ENCODE measurements around the gene MAOB.

Gene MAOB

DNA sequence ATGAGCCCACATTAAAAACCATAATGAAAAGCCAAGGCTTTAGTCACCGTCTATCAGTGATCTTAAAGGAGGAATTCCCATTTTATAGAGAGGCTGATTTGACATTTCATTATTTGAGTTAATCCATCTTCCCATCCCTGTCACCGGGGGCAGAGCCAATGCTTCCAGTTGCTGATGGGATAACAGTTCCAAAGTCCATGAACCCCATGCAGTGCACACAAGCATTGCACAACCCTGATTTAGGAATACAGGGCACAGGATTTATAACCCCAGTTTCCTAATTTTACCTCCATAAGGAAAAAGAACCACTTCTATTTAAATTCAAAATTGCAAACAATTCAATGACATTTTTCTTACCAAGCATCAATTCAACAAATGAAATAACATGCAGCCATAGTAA is 36.5 kb downstream of the MAOB start:
- no peak overlapping the region for H3K27ac ChIP-seq (replicated peaks)
- DNase-seq (ENCODE audit: low read depth in 1 of 2, low spot score in 1 of 2) = no peak
- no peaks in the 10 kb centered on the region for H3K27me3 ChIP-seq (ENCODE audit: insufficient read depth, poor library complexity, severe bottlenecking)
- no peak overlapping the region for H3K4me3 ChIP-seq (replicated peaks; ENCODE audit: insufficient read depth, low read length)
- no peak for TF ChIP-seq GABPA (IDR thresholded peaks at IDR 0.05; ENCODE audit: low read depth)
- TF ChIP-seq SPI1 (IDR thresholded peaks at IDR 0.05; ENCODE audit: borderline replicate concordance, low read depth) = no peak
- TF ChIP-seq POLR2AphosphoS5 (IDR thresholded peaks at IDR 0.05; ENCODE audit: low read depth) = no peak
- TF ChIP-seq, protein P1, sequence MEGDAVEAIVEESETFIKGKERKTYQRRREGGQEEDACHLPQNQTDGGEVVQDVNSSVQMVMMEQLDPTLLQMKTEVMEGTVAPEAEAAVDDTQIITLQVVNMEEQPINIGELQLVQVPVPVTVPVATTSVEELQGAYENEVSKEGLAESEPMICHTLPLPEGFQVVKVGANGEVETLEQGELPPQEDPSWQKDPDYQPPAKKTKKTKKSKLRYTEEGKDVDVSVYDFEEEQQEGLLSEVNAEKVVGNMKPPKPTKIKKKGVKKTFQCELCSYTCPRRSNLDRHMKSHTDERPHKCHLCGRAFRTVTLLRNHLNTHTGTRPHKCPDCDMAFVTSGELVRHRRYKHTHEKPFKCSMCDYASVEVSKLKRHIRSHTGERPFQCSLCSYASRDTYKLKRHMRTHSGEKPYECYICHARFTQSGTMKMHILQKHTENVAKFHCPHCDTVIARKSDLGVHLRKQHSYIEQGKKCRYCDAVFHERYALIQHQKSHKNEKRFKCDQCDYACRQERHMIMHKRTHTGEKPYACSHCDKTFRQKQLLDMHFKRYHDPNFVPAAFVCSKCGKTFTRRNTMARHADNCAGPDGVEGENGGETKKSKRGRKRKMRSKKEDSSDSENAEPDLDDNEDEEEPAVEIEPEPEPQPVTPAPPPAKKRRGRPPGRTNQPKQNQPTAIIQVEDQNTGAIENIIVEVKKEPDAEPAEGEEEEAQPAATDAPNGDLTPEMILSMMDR (IDR thresholded peaks at IDR 0.05; ENCODE audit: insufficient read depth, low read length) = no peak
- TF ChIP-seq, protein P2, sequence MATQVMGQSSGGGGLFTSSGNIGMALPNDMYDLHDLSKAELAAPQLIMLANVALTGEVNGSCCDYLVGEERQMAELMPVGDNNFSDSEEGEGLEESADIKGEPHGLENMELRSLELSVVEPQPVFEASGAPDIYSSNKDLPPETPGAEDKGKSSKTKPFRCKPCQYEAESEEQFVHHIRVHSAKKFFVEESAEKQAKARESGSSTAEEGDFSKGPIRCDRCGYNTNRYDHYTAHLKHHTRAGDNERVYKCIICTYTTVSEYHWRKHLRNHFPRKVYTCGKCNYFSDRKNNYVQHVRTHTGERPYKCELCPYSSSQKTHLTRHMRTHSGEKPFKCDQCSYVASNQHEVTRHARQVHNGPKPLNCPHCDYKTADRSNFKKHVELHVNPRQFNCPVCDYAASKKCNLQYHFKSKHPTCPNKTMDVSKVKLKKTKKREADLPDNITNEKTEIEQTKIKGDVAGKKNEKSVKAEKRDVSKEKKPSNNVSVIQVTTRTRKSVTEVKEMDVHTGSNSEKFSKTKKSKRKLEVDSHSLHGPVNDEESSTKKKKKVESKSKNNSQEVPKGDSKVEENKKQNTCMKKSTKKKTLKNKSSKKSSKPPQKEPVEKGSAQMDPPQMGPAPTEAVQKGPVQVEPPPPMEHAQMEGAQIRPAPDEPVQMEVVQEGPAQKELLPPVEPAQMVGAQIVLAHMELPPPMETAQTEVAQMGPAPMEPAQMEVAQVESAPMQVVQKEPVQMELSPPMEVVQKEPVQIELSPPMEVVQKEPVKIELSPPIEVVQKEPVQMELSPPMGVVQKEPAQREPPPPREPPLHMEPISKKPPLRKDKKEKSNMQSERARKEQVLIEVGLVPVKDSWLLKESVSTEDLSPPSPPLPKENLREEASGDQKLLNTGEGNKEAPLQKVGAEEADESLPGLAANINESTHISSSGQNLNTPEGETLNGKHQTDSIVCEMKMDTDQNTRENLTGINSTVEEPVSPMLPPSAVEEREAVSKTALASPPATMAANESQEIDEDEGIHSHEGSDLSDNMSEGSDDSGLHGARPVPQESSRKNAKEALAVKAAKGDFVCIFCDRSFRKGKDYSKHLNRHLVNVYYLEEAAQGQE (IDR thresholded peaks at IDR 0.05; ENCODE audit: insufficient replicate concordance, low read depth) = no peak

DNA sequence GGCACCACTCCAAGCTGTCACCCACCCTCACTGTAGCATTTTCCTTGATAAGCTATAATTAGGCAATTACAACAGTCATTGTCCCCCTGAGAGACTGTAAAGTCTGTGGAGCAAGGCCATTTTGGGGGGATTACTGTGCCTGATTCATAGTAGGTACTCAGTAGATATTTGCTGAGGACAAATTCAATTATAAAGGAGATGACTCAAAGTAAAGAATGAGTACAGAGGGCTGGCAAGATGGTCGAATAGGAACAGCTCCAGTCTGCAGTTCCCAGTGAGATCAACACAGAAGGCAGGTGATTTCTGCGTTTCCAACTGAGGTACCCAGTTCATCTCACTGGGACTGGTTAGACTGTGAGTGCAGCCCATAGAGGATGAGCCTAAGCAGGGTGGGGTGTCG is 42.0 kb downstream of the MAOB start:
- Histone ChIP-seq H3K4me3 (replicated peaks; ENCODE audit: insufficient read depth, low read length) (no peak overlapping the region), H3K27me3 (ENCODE audit: insufficient read depth, poor library complexity, severe bottlenecking) (no peaks in the 10 kb centered on the region), H3K27ac (replicated peaks) (no peak overlapping the region)
- TF ChIP-seq, protein P2 (IDR thresholded peaks at IDR 0.05; ENCODE audit: insufficient replicate concordance, low read depth) = no peak
- no peak for TF ChIP-seq GABPA (IDR thresholded peaks at IDR 0.05; ENCODE audit: low read depth)
- no peak for TF ChIP-seq POLR2AphosphoS5 (IDR thresholded peaks at IDR 0.05; ENCODE audit: low read depth)
- TF ChIP-seq SPI1 (IDR thresholded peaks at IDR 0.05; ENCODE audit: borderline replicate concordance, low read depth) = no peak
- TF ChIP-seq, protein P1 (IDR thresholded peaks at IDR 0.05; ENCODE audit: insufficient read depth, low read length) = no peak
- no peak for DNase-seq (ENCODE audit: low read depth in 1 of 2, low spot score in 1 of 2)

DNA sequence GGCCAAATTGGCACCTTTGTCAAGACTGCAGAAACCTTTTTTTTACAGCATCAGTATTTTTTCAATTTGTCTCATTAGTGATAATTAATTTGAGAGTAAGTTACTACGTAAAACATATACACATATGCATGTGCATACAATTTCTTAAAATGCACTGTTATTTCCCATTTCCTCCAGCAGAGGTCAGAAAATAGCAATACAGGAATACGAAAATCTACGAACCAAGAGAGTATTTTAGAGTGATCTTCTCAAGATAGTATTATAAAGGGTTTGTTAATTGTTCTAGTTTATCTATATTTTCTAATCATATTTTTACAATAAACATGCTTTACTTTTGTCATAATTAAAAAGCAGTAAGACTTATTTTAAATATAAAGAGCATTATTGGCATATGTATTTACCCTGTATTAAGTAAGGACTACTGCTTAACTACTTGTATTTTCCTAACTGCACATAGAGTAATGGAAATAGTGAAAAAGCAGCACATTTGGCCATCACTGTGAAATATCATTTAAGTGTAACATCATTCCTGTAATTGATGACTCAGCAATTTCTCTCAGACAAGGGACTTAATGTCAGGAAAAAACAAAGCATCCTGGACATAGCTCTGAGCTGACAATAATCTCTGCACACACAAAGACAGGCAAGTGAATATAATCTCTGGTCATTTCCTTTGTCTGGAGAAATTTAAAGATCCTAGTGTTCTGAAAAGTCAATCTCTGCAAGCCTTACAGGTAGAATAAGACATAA is 45.6 kb downstream of the MAOB start:
- DNase-seq (ENCODE audit: low read depth in 1 of 2, low spot score in 1 of 2) = no peak

More for the DNA sequence above, 45.6 kb downstream of the MAOB start:
- no peaks in the 10 kb centered on the region for H3K27me3 ChIP-seq (ENCODE audit: insufficient read depth, poor library complexity, severe bottlenecking)
- no peak for TF ChIP-seq GABPA (IDR thresholded peaks at IDR 0.05; ENCODE audit: low read depth)
- TF ChIP-seq, protein P1 (IDR thresholded peaks at IDR 0.05; ENCODE audit: insufficient read depth, low read length) = peak; percentile 5
- TF ChIP-seq SPI1 (IDR thresholded peaks at IDR 0.05; ENCODE audit: borderline replicate concordance, low read depth) = no peak
- no peak for TF ChIP-seq POLR2AphosphoS5 (IDR thresholded peaks at IDR 0.05; ENCODE audit: low read depth)
- H3K4me3 ChIP-seq (replicated peaks; ENCODE audit: insufficient read depth, low read length) = no peak overlapping the region
- H3K27ac ChIP-seq (replicated peaks) = no peak overlapping the region
